GM23248 (cell line): Measurements from ENCODE around the gene WDR62. TPM values are rescaled to one million over a fixed set of nuclear protein-coding genes. Genes with fewer than 3 reads are reported as not detected.
A peak's percentile ranks its signal among the peaks of the same experiment; 100 is the strongest.

Experiments used
- DNase-seq: peaks from one replicate; pipeline ENCODE4 v3.0.0-alpha.2; 2015
- H2AFZ ChIP-seq: fragments of 200-600 bp; sonication (generic); 2 replicates; pipeline ENCODE4 v1.6.1; 2016; ENCODE audit warnings: antibody characterized with exemption
- H3F3A ChIP-seq: fragments of 200-600 bp; sonication (generic); 2 replicates; pipeline ENCODE4 v1.6.1; 2016; ENCODE audit warnings: mild to moderate bottlenecking, antibody characterized with exemption, mixed run types; ENCODE audit not compliant: insufficient read depth
- H3K27ac ChIP-seq: fragments of 200-600 bp; sonication (generic); 2 replicates; pipeline ENCODE4 v1.5.1; 2016; ENCODE audit warnings: mild to moderate bottlenecking
- H3K27me3 ChIP-seq: fragments of 200-600 bp; sonication (generic); replicated peaks from 2 replicates; pipeline ENCODE4 v1.6.1; 2016; ENCODE audit warnings: mild to moderate bottlenecking; ENCODE audit not compliant: insufficient read depth
- H3K36me3 ChIP-seq: fragments of 200-600 bp; sonication (generic); 2 replicates; pipeline ENCODE4 v1.6.1; 2016; ENCODE audit warnings: low read depth, mild to moderate bottlenecking
- H3K4me1 ChIP-seq: fragments of 200-600 bp; sonication (generic); 2 replicates; pipeline ENCODE4 v1.6.1; 2016; ENCODE audit warnings: mild to moderate bottlenecking; ENCODE audit not compliant: insufficient read depth
- H3K4me2 ChIP-seq: fragments of 200-600 bp; sonication (generic); one replicate; pipeline ENCODE4 v1.6.1; 2016; ENCODE audit warnings: mild to moderate bottlenecking; ENCODE audit not compliant: unreplicated experiment
- H3K4me3 ChIP-seq: fragments of 200-600 bp; sonication (generic); 2 replicates; pipeline ENCODE4 v1.5.1; 2016; ENCODE audit warnings: mild to moderate bottlenecking
- H3K79me2 ChIP-seq: fragments of 200-600 bp; sonication (generic); 2 replicates; pipeline ENCODE4 v1.6.1; 2016; ENCODE audit warnings: mild to moderate bottlenecking; ENCODE audit not compliant: insufficient read depth
- H3K9ac ChIP-seq: fragments of 200-600 bp; sonication (generic); 2 replicates; pipeline ENCODE4 v1.6.1; 2016; ENCODE audit warnings: mild to moderate bottlenecking
- H3K9me2 ChIP-seq: fragments of 200-600 bp; sonication (generic); 2 replicates; pipeline ENCODE4 v1.6.1; 2016; ENCODE audit warnings: mixed run types, mild to moderate bottlenecking, moderate library complexity; ENCODE audit not compliant: insufficient read depth
- H3K9me3 ChIP-seq: fragments of 200-600 bp; sonication (generic); one replicate; pipeline ENCODE4 v1.6.1; 2017; ENCODE audit warnings: low read depth
- H4K20me1 ChIP-seq: fragments of 200-600 bp; sonication (generic); 2 replicates; pipeline ENCODE4 v1.6.0; 2016; ENCODE audit not compliant: insufficient read depth
- EZH2 ChIP-seq: fragments of 200-600 bp; sonication (generic); IDR thresholded peaks from 2 replicates; pipeline ENCODE4 v1.6.1; 2018; ENCODE audit warnings: antibody characterized with exemption, mild to moderate bottlenecking; ENCODE audit not compliant: insufficient read depth, poor library complexity, severe bottlenecking
- EZH2phosphoT487 ChIP-seq: fragments of 200-600 bp; sonication (generic); IDR thresholded peaks from 2 replicates; pipeline ENCODE4 v1.6.1; 2018; ENCODE audit warnings: antibody characterized with exemption, moderate library complexity, mild to moderate bottlenecking, low read depth; ENCODE audit not compliant: insufficient read depth
- whole genome bisulfite sequencing, 2 experiments: methylation state at CpG; one replicate each; pipeline ENCODE4 v1.1.6; 2015 to 2017; ENCODE audit warnings: low lambda C conversion rate in 2 of 2, low coverage in 1 of 2; ENCODE audit errors: missing lambda C conversion rate in 2 of 2; 5-methylcytosine and 5-hydroxymethylcytosine counted together
- in situ Hi-C: fragments of 300-500 bp; cut with MboI; formaldehyde crosslinking; loops from 2 replicates; pipeline ENCODE4 v1.15.0; 2020
- polyA plus RNA-seq: library from polyadenylated mRNA; unstranded; fragments of >200 nt; fragmentation: Nextera tagmentation; extraction: Ambion mirVana; gene quantifications from 2 replicates; pipeline ENCODE4 v1.2.1, GENCODE V29; 2016
- total RNA-seq: library from RNA; depleted of rRNA; stranded (reverse); fragments of >200 nt; shearing (Covaris generic); gene quantifications from 2 replicates; pipeline ENCODE4 v1.2.3, GENCODE V29; 2014

The WDR62 gene
- total and polyA plus RNA-seq, 2 experiments from 2014 or later, result 2.7 to 2.8 TPM

- Histone ChIP-seq H3K27me3 (no peaks in the 10 kb centered on the region), H3K4me1 (0 out of 2 replicates have a peak, but pooled peaks cover under 1% of the 10 kb centered on the region), H2AFZ (no peak overlapping the region), H4K20me1 (no peaks in the 10 kb centered on the region), H3K4me2 (no peak overlapping the region), H3K79me2 (no peaks in the 10 kb centered on the region), H3K27ac (no peak overlapping the region), H3F3A (no peaks in the 10 kb centered on the region), H3K4me3 (no peak overlapping the region), H3K9me3 (no peaks in the 10 kb centered on the region), H3K9ac (no peak overlapping the region), H3K9me2 (no peaks in the 10 kb centered on the region), H3K36me3 (peaks cover 14% of the 10 kb centered on the region; the same call in 1 of the 2 replicates)
- TF ChIP-seq EZH2phosphoT487 (no peak), EZH2 (no peak)
- in situ Hi-C loops, result no loop called here
- no peak for DNase-seq
- WGBS, 2 experiments, result 95 to 97% methylated on average over 37 to 49 of the region's 49 CpGs
These were observed 28.4 kb upstream of the WDR62 start for GRCh38 chr19:36026091-36026876.

GRCh38 chr19:36027696-36028095 is 27.0 kb upstream of the WDR62 start:
- no peak overlapping the region for H3K4me2 ChIP-seq
- no peak overlapping the region for H2AFZ ChIP-seq
- TF ChIP-seq EZH2, result no peak
- TF ChIP-seq EZH2phosphoT487, result no peak
- H3K79me2 ChIP-seq, result peaks cover 7% of the 10 kb centered on the region; the same call in 1 of the 2 replicates
- H3K27ac ChIP-seq, result no peak overlapping the region
- WGBS, 2 experiments, result 96 to 98% methylated on average over 6 of the region's 6 CpGs
- DNase-seq, result no peak
- H3K9ac ChIP-seq, result no peak overlapping the region
- H3K36me3 ChIP-seq, result peaks cover 14% of the 10 kb centered on the region; the same call in 1 of the 2 replicates
- H3K27me3 ChIP-seq, result no peaks in the 10 kb centered on the region
- H3K9me3 ChIP-seq, result no peaks in the 10 kb centered on the region
- H3K9me2 ChIP-seq, result no peaks in the 10 kb centered on the region
- no peak overlapping the region for H3K4me3 ChIP-seq
- no peaks in the 10 kb centered on the region for H4K20me1 ChIP-seq
- H3K4me1 ChIP-seq, result peaks cover 8% of the 10 kb centered on the region
- H3F3A ChIP-seq, result no peaks in the 10 kb centered on the region
- in situ Hi-C loops, result no loop called here

DNA sequence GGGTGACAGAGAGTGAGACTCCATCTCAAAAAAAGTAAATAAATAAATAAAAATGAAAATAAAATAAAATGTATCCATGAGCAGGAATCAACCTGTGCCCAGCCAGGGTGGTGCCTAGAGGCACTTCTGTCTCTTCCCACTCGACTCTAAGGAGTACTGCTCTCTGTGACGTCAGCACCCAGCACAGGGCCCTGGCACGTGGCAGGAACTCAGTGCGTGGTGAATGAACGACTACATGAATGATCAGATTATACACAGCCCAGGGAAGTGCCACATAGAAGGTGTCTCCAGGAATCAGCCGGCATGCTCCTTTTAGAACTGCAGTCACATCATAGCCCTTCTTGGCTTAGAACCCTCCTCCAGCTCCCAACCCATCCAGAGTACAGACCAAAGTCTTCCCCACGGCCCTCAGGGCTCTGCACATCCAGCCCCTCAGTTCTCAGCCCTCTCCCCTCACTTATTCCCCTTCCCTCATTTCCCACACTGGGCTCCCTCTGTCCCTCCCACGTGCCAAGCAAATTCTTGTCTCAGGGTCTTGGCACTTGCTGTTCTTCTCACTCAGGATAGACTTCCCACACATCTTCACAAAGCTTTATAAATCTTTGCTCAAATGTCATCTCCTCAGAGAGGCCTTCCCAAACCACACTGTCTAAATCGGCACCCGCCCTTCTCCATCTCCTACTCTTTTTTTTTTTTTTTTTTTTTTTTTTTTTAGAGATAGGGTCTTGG is 26.2 kb upstream of the WDR62 start:
- DNase-seq, result no peak
- no peak overlapping the region for H3K4me2 ChIP-seq
- H3K36me3 ChIP-seq, result 0 out of 2 replicates have a peak, but pooled peaks cover 9% of the 10 kb centered on the region
- in situ Hi-C loops, result no loop called here
- H3K4me3 ChIP-seq, result no peak overlapping the region
- TF ChIP-seq EZH2phosphoT487 (no peak), EZH2 (no peak)
- H4K20me1 ChIP-seq, result no peaks in the 10 kb centered on the region
- H3K79me2 ChIP-seq, result peaks cover 7% of the 10 kb centered on the region; the same call in 1 of the 2 replicates
- no peaks in the 10 kb centered on the region for H3F3A ChIP-seq
- WGBS, 2 experiments, result 75 to 78% methylated on average over 10 of the region's 10 CpGs
- no peaks in the 10 kb centered on the region for H3K9me3 ChIP-seq
- no peak overlapping the region for H3K27ac ChIP-seq
- H3K4me1 ChIP-seq, result peaks cover 8% of the 10 kb centered on the region
- H3K9ac ChIP-seq, result no peak overlapping the region
- no peaks in the 10 kb centered on the region for H3K9me2 ChIP-seq
- H2AFZ ChIP-seq, result no peak overlapping the region
- no peaks in the 10 kb centered on the region for H3K27me3 ChIP-seq

DNA sequence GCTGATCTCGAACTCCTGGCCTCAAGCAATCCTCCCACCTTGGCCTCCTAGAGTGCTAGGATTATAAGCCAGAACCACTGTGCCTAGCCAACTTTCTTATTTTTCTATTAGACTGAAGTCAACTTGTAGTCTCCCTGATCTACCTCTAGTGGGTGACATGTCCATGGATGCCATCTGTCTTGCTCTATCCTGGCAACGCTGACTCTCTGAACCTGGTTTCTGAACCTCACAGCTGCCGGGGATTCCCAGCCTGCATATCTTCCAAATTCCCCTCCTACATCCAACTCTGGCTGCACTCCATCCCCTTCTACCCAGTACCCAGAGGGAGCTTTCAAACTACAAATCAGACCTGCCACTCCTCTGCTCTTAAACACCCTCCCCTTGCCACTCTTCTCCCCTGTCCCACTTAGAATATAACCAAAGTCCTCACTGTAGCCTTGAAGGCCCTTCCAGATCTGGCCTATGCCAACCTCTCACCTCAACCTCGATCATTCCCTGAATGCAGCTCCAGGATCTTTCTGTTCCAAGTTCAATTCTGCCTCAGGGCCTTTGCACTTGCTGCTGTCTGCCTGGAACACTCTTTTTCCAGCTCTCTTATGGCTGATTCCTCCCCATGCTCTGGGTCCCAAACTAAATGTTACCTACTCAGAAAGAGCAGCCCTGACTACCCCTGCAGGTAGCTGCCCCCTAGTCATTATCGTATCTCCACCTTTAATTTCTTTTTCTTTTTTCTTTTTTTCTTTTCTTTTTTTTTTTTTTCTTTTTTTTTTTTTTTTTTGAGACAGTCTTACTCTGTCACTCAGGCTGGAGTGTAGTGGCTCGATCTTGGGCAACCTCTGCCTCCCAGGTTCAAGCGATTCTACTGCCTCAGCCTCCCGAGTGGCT is 24.2 kb upstream of the WDR62 start:
- Histone ChIP-seq H3K4me3 (no peak overlapping the region), H3K4me1 (peaks cover 8% of the 10 kb centered on the region), H3F3A (no peaks in the 10 kb centered on the region), H3K27me3 (no peaks in the 10 kb centered on the region), H3K9me2 (no peaks in the 10 kb centered on the region), H3K9me3 (no peaks in the 10 kb centered on the region), H3K27ac (no peak overlapping the region), H3K79me2 (peaks cover 7% of the 10 kb centered on the region; the same call in 1 of the 2 replicates), H2AFZ (no peak overlapping the region), H3K4me2 (no peak overlapping the region), H4K20me1 (no peaks in the 10 kb centered on the region), H3K36me3 (0 out of 2 replicates have a peak, but pooled peaks cover 3% of the 10 kb centered on the region), H3K9ac (no peak overlapping the region)
- in situ Hi-C loops, result no loop called here
- 89 to 90% methylated on average over 8 of the region's 8 CpGs for WGBS, 2 experiments
- DNase-seq, result peak; percentile 38
- TF ChIP-seq EZH2, result no peak
